HepG2 (cell line): ENCODE results near the gene ADAMTS17. TPM values are rescaled to one million over a fixed set of nuclear protein-coding genes. Genes with fewer than 3 reads are reported as not detected.

Experiments used
- ARNTL ChIP-seq: sonication (generic); formaldehyde crosslinking; IDR thresholded peaks from 2 replicates; pipeline ENCODE4 v1.4.0; 2020; ENCODE audit warnings: mild to moderate bottlenecking, missing genetic modification reagents
- GATA4 ChIP-seq: sonication (generic); IDR thresholded peaks from 2 replicates; pipeline ENCODE4 v1.6.1; 2016; ENCODE audit warnings: antibody characterized with exemption, low read depth, borderline replicate concordance
- NR0B2 ChIP-seq: sonication (generic); formaldehyde crosslinking; IDR thresholded peaks from 2 replicates; pipeline ENCODE4 v1.4.0; 2020; ENCODE audit warnings: mild to moderate bottlenecking, missing genetic modification reagents
- RNF2 ChIP-seq: fragments of 450-650 bp; conservative IDR thresholded peaks from 2 replicates; pipeline ENCODE4 v1.6.1; 2016; ENCODE audit warnings: low read depth
- SALL1 ChIP-seq: sonication (generic); formaldehyde crosslinking; IDR thresholded peaks from 2 replicates; pipeline ENCODE4 v1.8.0; 2022; ENCODE audit warnings: mild to moderate bottlenecking, missing genetic modification reagents
- ZNF788 ChIP-seq: sonication (generic); formaldehyde crosslinking; IDR thresholded peaks from 2 replicates; pipeline ENCODE4 v1.5.0; 2020; ENCODE audit warnings: mild to moderate bottlenecking, missing genetic modification reagents, borderline replicate concordance
- polyA plus RNA-seq, 8 experiments: library from polyadenylated mRNA; depleted of rRNA in 3 of 8; stranded (reverse) in 7 of 8; unstranded in 1 of 8; fragments of >200 nt; fragmentation: Illumina TruSeq in 4 of 8; extraction: Trizol in 4 of 8; gene quantifications; 2 replicates each; pipeline versions ENCODE4 v1.2.1 to v1.2.3, GENCODE V29; 2011 to 2016; ENCODE audit warnings: low read depth in 4 of 8, missing spikeins in 1 of 8, mixed read lengths in 1 of 8; ENCODE audit not compliant: insufficient read depth in 1 of 8
- total RNA-seq, 5 experiments: library from RNA; depleted of rRNA; stranded (reverse); fragments of >200 nt; fragmentation: Illumina TruSeq; extraction: Trizol; gene quantifications; 2 replicates each; pipeline ENCODE4 v1.2.3, GENCODE V29; 2016; ENCODE audit warnings: low read depth in 1 of 5
- TF ChIP-seq, protein P1 (sequence below): IDR thresholded peaks from 2 replicates; pipeline ENCODE4 v1.4.0; 2020; ENCODE audit warnings: mild to moderate bottlenecking, missing genetic modification reagents
- TF ChIP-seq, protein P2 (sequence below): sonication (generic); formaldehyde crosslinking; IDR thresholded peaks from 2 replicates; pipeline ENCODE4 v1.4.0; 2020; ENCODE audit warnings: missing genetic modification reagents, borderline replicate concordance

The ADAMTS17 gene
- total and polyA plus RNA-seq, 2 of the 13 experiments (the other 11 are each of a cell fraction or from before 2014, with no cell fraction given): 0.02 to 0.04 TPM

GRCh38 chr15:100163961-100164360 is 177.8 kb downstream of the ADAMTS17 start (continued):
- TF ChIP-seq, protein P1, sequence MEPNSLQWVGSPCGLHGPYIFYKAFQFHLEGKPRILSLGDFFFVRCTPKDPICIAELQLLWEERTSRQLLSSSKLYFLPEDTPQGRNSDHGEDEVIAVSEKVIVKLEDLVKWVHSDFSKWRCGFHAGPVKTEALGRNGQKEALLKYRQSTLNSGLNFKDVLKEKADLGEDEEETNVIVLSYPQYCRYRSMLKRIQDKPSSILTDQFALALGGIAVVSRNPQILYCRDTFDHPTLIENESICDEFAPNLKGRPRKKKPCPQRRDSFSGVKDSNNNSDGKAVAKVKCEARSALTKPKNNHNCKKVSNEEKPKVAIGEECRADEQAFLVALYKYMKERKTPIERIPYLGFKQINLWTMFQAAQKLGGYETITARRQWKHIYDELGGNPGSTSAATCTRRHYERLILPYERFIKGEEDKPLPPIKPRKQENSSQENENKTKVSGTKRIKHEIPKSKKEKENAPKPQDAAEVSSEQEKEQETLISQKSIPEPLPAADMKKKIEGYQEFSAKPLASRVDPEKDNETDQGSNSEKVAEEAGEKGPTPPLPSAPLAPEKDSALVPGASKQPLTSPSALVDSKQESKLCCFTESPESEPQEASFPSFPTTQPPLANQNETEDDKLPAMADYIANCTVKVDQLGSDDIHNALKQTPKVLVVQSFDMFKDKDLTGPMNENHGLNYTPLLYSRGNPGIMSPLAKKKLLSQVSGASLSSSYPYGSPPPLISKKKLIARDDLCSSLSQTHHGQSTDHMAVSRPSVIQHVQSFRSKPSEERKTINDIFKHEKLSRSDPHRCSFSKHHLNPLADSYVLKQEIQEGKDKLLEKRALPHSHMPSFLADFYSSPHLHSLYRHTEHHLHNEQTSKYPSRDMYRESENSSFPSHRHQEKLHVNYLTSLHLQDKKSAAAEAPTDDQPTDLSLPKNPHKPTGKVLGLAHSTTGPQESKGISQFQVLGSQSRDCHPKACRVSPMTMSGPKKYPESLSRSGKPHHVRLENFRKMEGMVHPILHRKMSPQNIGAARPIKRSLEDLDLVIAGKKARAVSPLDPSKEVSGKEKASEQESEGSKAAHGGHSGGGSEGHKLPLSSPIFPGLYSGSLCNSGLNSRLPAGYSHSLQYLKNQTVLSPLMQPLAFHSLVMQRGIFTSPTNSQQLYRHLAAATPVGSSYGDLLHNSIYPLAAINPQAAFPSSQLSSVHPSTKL (CRISPR knock-in tag): peak; percentile 45
- no peak for TF ChIP-seq ZNF788 (CRISPR knock-in tag)
- TF ChIP-seq, protein P2, sequence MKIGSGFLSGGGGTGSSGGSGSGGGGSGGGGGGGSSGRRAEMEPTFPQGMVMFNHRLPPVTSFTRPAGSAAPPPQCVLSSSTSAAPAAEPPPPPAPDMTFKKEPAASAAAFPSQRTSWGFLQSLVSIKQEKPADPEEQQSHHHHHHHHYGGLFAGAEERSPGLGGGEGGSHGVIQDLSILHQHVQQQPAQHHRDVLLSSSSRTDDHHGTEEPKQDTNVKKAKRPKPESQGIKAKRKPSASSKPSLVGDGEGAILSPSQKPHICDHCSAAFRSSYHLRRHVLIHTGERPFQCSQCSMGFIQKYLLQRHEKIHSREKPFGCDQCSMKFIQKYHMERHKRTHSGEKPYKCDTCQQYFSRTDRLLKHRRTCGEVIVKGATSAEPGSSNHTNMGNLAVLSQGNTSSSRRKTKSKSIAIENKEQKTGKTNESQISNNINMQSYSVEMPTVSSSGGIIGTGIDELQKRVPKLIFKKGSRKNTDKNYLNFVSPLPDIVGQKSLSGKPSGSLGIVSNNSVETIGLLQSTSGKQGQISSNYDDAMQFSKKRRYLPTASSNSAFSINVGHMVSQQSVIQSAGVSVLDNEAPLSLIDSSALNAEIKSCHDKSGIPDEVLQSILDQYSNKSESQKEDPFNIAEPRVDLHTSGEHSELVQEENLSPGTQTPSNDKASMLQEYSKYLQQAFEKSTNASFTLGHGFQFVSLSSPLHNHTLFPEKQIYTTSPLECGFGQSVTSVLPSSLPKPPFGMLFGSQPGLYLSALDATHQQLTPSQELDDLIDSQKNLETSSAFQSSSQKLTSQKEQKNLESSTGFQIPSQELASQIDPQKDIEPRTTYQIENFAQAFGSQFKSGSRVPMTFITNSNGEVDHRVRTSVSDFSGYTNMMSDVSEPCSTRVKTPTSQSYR (CRISPR knock-in tag): peak; percentile 62; the same call in 1 of the 2 replicates
- no peak for TF ChIP-seq NR0B2 (CRISPR knock-in tag)
- TF ChIP-seq GATA4: no peak
- TF ChIP-seq RNF2: no peak
- TF ChIP-seq ARNTL: 0 out of 2 replicates have a peak, but pooled peaks have one; percentile 43
- peak; percentile 52; the same call in 1 of the 2 replicates for TF ChIP-seq SALL1
